Lung (tissue), 12 donors: ENCODE measurements around the gene METTL16. TPM values are rescaled to one million over a fixed set of nuclear protein-coding genes. Genes with fewer than 3 reads are reported as not detected.

Experiments used
- ATAC-seq: fragments of 200-7000 bp; cut with Tn5 transposase; one replicate; pipeline ENCODE4 v1.9.1; 2020; ENCODE audit warnings: moderate number of reproducible peaks; ENCODE audit not compliant: insufficient read depth, low FRiP score
- DNase-seq, 3 donors: peaks; one replicate each; pipeline ENCODE4 v3.0.0-alpha.2; 2013 to 2017
- H3K27ac ChIP-seq, 2 donors: one replicate each; pipeline ENCODE4 v1.5.1; 2013; ENCODE audit warnings: mild to moderate bottlenecking in 2 of 2, moderate library complexity in 2 of 2, control low read depth in 1 of 2, inconsistent platforms in 1 of 2, low read depth in 1 of 2, low read length in 1 of 2
- H3K27me3 ChIP-seq, 3 donors: one replicate each; pipeline ENCODE4 v1.5.1; 2013; ENCODE audit warnings: low read length in 2 of 3; ENCODE audit not compliant: control insufficient read depth in 3 of 3, insufficient read depth in 3 of 3
- H3K36me3 ChIP-seq, 4 donors: one replicate each; pipeline ENCODE4 v1.5.1; 2013; ENCODE audit warnings: low read length in 4 of 4, mild to moderate bottlenecking in 1 of 4, moderate library complexity in 1 of 4; ENCODE audit not compliant: control insufficient read depth in 4 of 4, insufficient read depth in 4 of 4
- H3K4me1 ChIP-seq, 5 donors: one replicate each; pipeline ENCODE4 v1.5.1; 2013; ENCODE audit warnings: low read length in 5 of 5, mild to moderate bottlenecking in 2 of 5, moderate library complexity in 1 of 5; ENCODE audit not compliant: control insufficient read depth in 5 of 5, insufficient read depth in 5 of 5
- H3K4me3 ChIP-seq: one replicate; pipeline ENCODE4 v1.5.1; 2013; ENCODE audit warnings: mild to moderate bottlenecking, control low read depth, moderate library complexity
- H3K9ac ChIP-seq, 2 donors: one replicate each; pipeline ENCODE4 v1.5.1; 2013; ENCODE audit warnings: low read length in 2 of 2, control low read depth in 1 of 2; ENCODE audit not compliant: insufficient read depth in 1 of 2
- H3K9me3 ChIP-seq, 4 donors: one replicate each; pipeline ENCODE4 v1.5.1; 2013; ENCODE audit warnings: low read length in 3 of 4, mild to moderate bottlenecking in 1 of 4, moderate library complexity in 1 of 4; ENCODE audit not compliant: control insufficient read depth in 4 of 4, insufficient read depth in 3 of 4
- WGBS, 2 donors: extraction: QIAGEN DNeasy Blood & Tissue Kit; methylation state at CpG; one replicate each; pipeline ENCODE4 v1.1.7; 2013; 5-methylcytosine and 5-hydroxymethylcytosine counted together
- polyA plus RNA-seq, 2 donors: library from polyadenylated mRNA; stranded (reverse); fragments of 200-250 nt; gene quantifications; one replicate each; pipeline ENCODE4 v1.2.1, GENCODE V29; 2013
- total RNA-seq, 2 donors: library from RNA; depleted of rRNA in 1 of 2; stranded (reverse); fragments of >200 nt in 1 of 2; gene quantifications; one replicate each; pipeline ENCODE4 v1.2.1, GENCODE V29; 2014 to 2021
- TF ChIP-seq, protein P1 (sequence below): IDR thresholded peaks from 2 replicates; pipeline ENCODE4 v1.5.1; 2012; ENCODE audit warnings: mild to moderate bottlenecking; ENCODE audit errors: control extremely low read depth, extremely low read depth
- donor health status: control.
- donor health status: control.
- donor health status: Bipolar disorder and iron deficiency.
- donor health status: healthy.
- donor health status: DM: yes; HTN: yes; CAD: no.

The METTL16 gene
- total and polyA plus RNA-seq, 4 donors, result 12.1 to 36.1 (median 29.8) TPM

DNA sequence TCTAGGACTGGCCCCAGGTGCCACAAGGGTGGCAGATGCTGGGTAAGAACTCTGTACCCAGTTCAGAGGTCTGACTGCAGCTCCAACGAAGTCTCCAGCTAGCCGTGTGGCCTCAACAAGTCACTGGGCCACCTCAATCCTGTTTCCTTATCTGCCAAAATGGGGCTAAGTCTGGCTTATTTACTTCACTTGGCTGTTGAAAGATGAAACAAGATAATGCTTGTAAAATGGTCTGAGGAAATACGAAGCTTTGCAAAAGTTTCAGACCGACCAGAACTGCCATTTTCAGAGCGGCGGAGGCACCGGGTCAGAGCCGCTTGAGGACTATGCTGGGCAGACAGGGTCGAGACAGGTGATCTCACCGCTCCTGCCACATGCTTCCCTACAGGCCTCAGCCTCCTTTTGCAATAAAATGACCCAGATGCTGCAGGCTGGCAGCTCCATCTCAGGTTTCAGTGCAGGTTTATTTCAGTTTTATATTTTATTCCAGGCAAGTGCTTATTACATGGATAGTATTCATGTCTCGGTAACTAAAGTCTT, 128.0 kb downstream of the METTL16 start:
- Histone ChIP-seq H3K27ac (no peak overlapping the region), H3K27me3 (no peaks in the 10 kb centered on the region), H3K4me3 (no peak overlapping the region), H3K9me3 (no peaks in the 10 kb centered on the region), H3K36me3 (peaks cover 3 to 59% (median 13%) of the 10 kb centered on the region in 4 donors), H3K9ac (no peak overlapping the region), H3K4me1 (peaks cover 0 to 14% (median 0%) of the 10 kb centered on the region in 5 donors)
- TF ChIP-seq, protein P1, sequence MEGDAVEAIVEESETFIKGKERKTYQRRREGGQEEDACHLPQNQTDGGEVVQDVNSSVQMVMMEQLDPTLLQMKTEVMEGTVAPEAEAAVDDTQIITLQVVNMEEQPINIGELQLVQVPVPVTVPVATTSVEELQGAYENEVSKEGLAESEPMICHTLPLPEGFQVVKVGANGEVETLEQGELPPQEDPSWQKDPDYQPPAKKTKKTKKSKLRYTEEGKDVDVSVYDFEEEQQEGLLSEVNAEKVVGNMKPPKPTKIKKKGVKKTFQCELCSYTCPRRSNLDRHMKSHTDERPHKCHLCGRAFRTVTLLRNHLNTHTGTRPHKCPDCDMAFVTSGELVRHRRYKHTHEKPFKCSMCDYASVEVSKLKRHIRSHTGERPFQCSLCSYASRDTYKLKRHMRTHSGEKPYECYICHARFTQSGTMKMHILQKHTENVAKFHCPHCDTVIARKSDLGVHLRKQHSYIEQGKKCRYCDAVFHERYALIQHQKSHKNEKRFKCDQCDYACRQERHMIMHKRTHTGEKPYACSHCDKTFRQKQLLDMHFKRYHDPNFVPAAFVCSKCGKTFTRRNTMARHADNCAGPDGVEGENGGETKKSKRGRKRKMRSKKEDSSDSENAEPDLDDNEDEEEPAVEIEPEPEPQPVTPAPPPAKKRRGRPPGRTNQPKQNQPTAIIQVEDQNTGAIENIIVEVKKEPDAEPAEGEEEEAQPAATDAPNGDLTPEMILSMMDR, result no peak
- DNase-seq (no peak), ATAC-seq (no peak)
- WGBS, 2 donors, result 92 to 93% methylated on average over 11 of the region's 11 CpGs

GRCh38 chr17:2380950-2381649, 130.6 kb downstream of the METTL16 start:
- WGBS, 2 donors, result 66 to 82% methylated on average over 15 of the region's 15 CpGs
- TF ChIP-seq, protein P1, result no peak
- no peak overlapping the region for H3K4me3 ChIP-seq
- H3K9ac ChIP-seq, result no peak overlapping the region
- DNase-seq (no peak), ATAC-seq (no peak)
- peaks cover 3 to 54% (median 9%) of the 10 kb centered on the region in 4 donors for H3K36me3 ChIP-seq
- no peaks in the 10 kb centered on the region for H3K27me3 ChIP-seq
- peaks cover 0 to 10% (median 0%) of the 10 kb centered on the region in 5 donors for H3K4me1 ChIP-seq
- no peak overlapping the region for H3K27ac ChIP-seq
- no peaks in the 10 kb centered on the region for H3K9me3 ChIP-seq

GRCh38 chr17:2380226-2380922, 131.3 kb downstream of the METTL16 start:
- TF ChIP-seq, protein P1, result no peak
- peaks cover 0 to 53% (median 5%) of the 10 kb centered on the region in 4 donors for H3K36me3 ChIP-seq
- DNase-seq (no peak), ATAC-seq (no peak)
- H3K9ac ChIP-seq, result no peak overlapping the region
- no peak overlapping the region for H3K4me3 ChIP-seq
- H3K9me3 ChIP-seq, result no peaks in the 10 kb centered on the region
- H3K27me3 ChIP-seq, result no peaks in the 10 kb centered on the region
- H3K27ac ChIP-seq, result no peak overlapping the region
- WGBS, 2 donors, result 83 to 88% methylated on average over 16 of the region's 16 CpGs
- H3K4me1 ChIP-seq, result peaks cover 0 to 10% (median 0%) of the 10 kb centered on the region in 5 donors
